HEK293T (cell line): ENCODE data around the gene MPZ.

Experiments
- CTCF ChIA-PET: fragments of 350-600 bp; formaldehyde crosslinking; extraction: SDS; loops from one replicate; lab custom pipeline; 2021; ENCODE audit warnings: antibody characterized with exemption, inconsistent platforms; lab: Yijun Ruan, JAX
- POLR2A ChIA-PET: fragments of 350-600 bp; formaldehyde crosslinking; extraction: SDS; loops from one replicate; lab custom pipeline; 2020; ENCODE audit warnings: antibody characterized with exemption, inconsistent platforms; lab: Yijun Ruan, JAX
- DNase-seq: peaks from one replicate; pipeline ENCODE4 v3.0.0; 2012; ENCODE audit warnings: mixed read lengths; ENCODE audit errors: extremely low spot score
- ARNT ChIP-seq: fragments of 450-650 bp; IDR thresholded peaks from 2 replicates; pipeline ENCODE4 v1.6.1; 2017; ENCODE audit warnings: mild to moderate bottlenecking
- BHLHE40 ChIP-seq: fragments of 450-650 bp; IDR thresholded peaks from 2 replicates; pipeline ENCODE4 v1.6.1; 2016; ENCODE audit warnings: mild to moderate bottlenecking, moderate library complexity, borderline replicate concordance
- CTBP1 ChIP-seq: fragments of 450-650 bp; IDR thresholded peaks from 2 replicates; pipeline ENCODE4 v1.6.1; 2016; ENCODE audit warnings: borderline replicate concordance
- ELF4 ChIP-seq: fragments of 450-650 bp; IDR thresholded peaks from 2 replicates; pipeline ENCODE4 v1.6.1; 2017; ENCODE audit warnings: antibody characterized with exemption
- FOXA1 ChIP-seq: fragments of 450-650 bp; IDR thresholded peaks from 2 replicates; pipeline ENCODE4 v1.6.1; 2016; ENCODE audit warnings: mild to moderate bottlenecking
- FOXK2 ChIP-seq: fragments of 450-650 bp; IDR thresholded peaks from 2 replicates; pipeline ENCODE4 v1.6.1; 2016; ENCODE audit warnings: mild to moderate bottlenecking
- FOXM1 ChIP-seq: fragments of 450-650 bp; IDR thresholded peaks from 2 replicates; pipeline ENCODE4 v1.6.1; 2017; ENCODE audit warnings: mild to moderate bottlenecking, borderline replicate concordance
- HDGF ChIP-seq: fragments of 450-650 bp; IDR thresholded peaks from 2 replicates; pipeline ENCODE4 v1.6.1; 2017; ENCODE audit warnings: antibody characterized with exemption, borderline replicate concordance
- L3MBTL2 ChIP-seq: fragments of 450-650 bp; conservative IDR thresholded peaks from 2 replicates; pipeline ENCODE4 v1.6.1; 2016; ENCODE audit warnings: mild to moderate bottlenecking
- LEF1 ChIP-seq: fragments of 450-650 bp; IDR thresholded peaks from 2 replicates; pipeline ENCODE4 v1.6.1; 2017; ENCODE audit warnings: mild to moderate bottlenecking, borderline replicate concordance
- NFRKB ChIP-seq: fragments of 450-650 bp; IDR thresholded peaks from 2 replicates; pipeline ENCODE4 v1.6.1; 2016; ENCODE audit warnings: mild to moderate bottlenecking, moderate library complexity
- SP1 ChIP-seq: fragments of 450-650 bp; IDR thresholded peaks from 2 replicates; pipeline ENCODE4 v1.6.1; 2017
- SUZ12 ChIP-seq: fragments of 450-650 bp; IDR thresholded peaks from 2 replicates; pipeline ENCODE4 v1.6.1; 2016; ENCODE audit warnings: mild to moderate bottlenecking
- TARDBP ChIP-seq: fragments of 450-650 bp; IDR thresholded peaks from 2 replicates; pipeline ENCODE4 v1.6.1; 2016
- ZNF384 ChIP-seq: fragments of 450-650 bp; IDR thresholded peaks from 2 replicates; pipeline ENCODE4 v1.6.1; 2016
- TF ChIP-seq, protein P1 (sequence below): fragments of 450-650 bp; IDR thresholded peaks from 2 replicates; pipeline ENCODE4 v1.6.1; 2016

The MPZ gene

DNA sequence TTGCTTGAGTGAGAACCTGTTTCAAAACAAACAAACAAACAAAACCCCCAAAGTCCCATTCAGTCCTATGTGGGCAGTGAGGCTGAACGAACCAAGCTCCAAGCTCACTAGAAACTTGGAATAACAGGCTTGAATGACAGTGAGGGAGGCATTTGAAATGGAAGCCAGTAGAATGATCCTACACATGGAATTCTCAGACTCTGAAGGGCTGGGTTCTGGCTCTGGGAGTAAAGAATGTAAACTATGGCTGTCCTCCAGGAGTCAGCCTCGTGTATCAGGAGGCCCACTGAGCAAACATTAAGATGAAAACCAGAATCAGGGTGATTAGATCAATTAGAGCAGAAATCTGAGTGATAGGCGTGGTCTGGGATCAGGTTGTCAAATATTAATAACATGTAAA, 36.4 kb downstream of the MPZ start:
- ChIA-PET POLR2A (interaction anchor here (1.5 kb wide), 1 partner anchor 40 kb away, joined by 3 read pairs; the partner anchor contains the start of gene SDHC), CTCF (interaction anchor here (1.1 kb wide), 2 partner anchors 25 to 47 kb away, joined by 3 to 4 read pairs; no protein-coding TSS in a partner anchor)
- TF ChIP-seq ZNF384 (no peak), SUZ12 (no peak), FOXM1 (no peak), L3MBTL2 (no peak), BHLHE40 (no peak), ARNT (no peak), SP1 (no peak), NFRKB (no peak), ELF4 (no peak), FOXK2 (no peak), FOXA1 (no peak)
- TF ChIP-seq, protein P1, sequence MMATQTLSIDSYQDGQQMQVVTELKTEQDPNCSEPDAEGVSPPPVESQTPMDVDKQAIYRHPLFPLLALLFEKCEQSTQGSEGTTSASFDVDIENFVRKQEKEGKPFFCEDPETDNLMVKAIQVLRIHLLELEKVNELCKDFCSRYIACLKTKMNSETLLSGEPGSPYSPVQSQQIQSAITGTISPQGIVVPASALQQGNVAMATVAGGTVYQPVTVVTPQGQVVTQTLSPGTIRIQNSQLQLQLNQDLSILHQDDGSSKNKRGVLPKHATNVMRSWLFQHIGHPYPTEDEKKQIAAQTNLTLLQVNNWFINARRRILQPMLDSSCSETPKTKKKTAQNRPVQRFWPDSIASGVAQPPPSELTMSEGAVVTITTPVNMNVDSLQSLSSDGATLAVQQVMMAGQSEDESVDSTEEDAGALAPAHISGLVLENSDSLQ: no peak
- no peak for DNase-seq

DNA sequence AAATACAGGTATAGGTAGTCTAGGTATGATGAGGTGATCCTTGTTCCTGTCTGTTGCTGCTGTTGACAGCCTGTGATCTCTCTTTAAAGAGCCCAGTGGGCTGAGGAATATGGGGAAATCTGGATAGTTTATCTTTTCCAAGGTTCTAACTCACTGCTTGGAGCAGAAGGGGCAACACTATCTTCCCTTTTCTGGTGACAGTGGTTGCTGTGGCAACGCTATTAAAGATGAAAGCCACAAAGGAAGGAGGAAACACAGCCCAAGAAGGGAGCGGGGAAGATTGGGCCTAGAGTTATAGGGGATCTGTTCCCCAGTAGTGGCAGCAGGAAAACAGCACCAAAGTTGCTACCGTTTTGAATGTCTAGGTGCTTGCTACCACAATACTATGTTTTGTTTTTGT, 42.4 kb downstream of the MPZ start:
- ChIA-PET CTCF (interaction anchor here (1.2 kb wide), 1 partner anchor 42 kb away, joined by 4 read pairs; the partner anchor contains the start of gene TOMM40L), POLR2A (no interaction called here)
- DNase-seq: no peak
- no peak for TF ChIP-seq FOXK2
- no peak for TF ChIP-seq SP1
- TF ChIP-seq BHLHE40: no peak
- no peak for TF ChIP-seq ELF4
- TF ChIP-seq ZNF384: no peak
- TF ChIP-seq SUZ12: no peak
- TF ChIP-seq NFRKB: no peak
- TF ChIP-seq LEF1: no peak
- TF ChIP-seq FOXM1: no peak
- TF ChIP-seq FOXA1: no peak
- no peak for TF ChIP-seq CTBP1
- TF ChIP-seq L3MBTL2: no peak
- TF ChIP-seq, protein P1: no peak
- no peak for TF ChIP-seq HDGF
- no peak for TF ChIP-seq TARDBP
- TF ChIP-seq ARNT: no peak

GRCh38 chr1:161266836-161267235, 42.9 kb downstream of the MPZ start:
- ChIA-PET CTCF (interaction anchor here (0.7 to 1.2 kb wide), 2 partner anchors 24 to 41 kb away, joined by 3 to 4 read pairs; partner anchors contain the start of gene TOMM40L), POLR2A (no interaction called here)
- DNase-seq: no peak
- no peak for TF ChIP-seq ARNT

DNA sequence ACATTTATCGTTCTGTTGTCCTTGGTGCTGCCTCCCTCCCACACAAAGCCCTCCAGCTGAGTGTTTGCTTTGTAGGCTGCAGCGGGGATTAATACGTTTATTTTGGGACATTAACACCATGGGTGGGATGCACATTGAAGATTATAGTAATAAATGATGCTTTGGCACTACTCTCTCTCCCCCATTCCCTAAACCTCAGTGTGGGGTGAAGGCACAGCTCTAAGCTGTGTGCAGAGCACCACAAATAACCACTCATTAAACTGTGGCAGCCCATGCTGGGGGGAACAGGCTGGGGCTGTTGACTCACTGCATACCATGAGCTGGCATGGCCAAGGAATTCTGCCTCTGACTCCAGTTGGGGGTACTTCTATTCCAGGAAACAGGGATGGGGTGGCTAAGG, 43.6 kb downstream of the MPZ start:
- DNase-seq: no peak
- CTCF ChIA-PET: interaction anchor here (0.7 to 1.2 kb wide), 3 partner anchors 25 to 116 kb away, joined by 3 to 4 read pairs (median 3); partner anchors contain the start of gene TOMM40L
- POLR2A ChIA-PET: no interaction called here
- TF ChIP-seq CTBP1: no peak
- no peak for TF ChIP-seq NFRKB
- no peak for TF ChIP-seq ZNF384
- TF ChIP-seq ELF4: no peak
- no peak for TF ChIP-seq L3MBTL2
- TF ChIP-seq, protein P1: no peak
- TF ChIP-seq FOXM1: no peak
- no peak for TF ChIP-seq ARNT

DNA sequence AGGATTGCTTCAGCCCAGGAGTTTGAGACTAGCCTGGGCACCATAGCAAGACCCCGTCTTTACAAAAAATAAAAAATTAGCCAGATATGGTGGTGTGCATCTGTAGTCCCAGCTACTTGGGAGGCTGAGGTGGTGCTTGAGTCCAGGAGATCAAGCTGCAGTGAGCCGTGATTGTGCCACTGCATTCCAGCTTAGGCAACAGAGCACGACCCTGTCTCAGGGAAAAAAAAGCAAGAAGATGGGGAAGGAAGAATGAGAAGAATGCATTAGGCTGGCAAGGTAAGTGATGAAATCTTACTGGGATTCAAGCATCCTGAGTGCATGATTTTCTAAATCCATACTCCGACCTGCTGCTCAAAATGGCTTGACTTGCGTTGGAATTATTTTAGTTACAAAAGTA, 44.5 kb downstream of the MPZ start:
- TF ChIP-seq FOXM1 (no peak), SP1 (no peak), TARDBP (no peak), FOXA1 (no peak), LEF1 (no peak), L3MBTL2 (no peak), SUZ12 (no peak), FOXK2 (no peak), CTBP1 (no peak), HDGF (no peak), ARNT (no peak), ELF4 (no peak), NFRKB (no peak), ZNF384 (no peak)
- TF ChIP-seq, protein P1: no peak
- CTCF ChIA-PET: interaction anchor here (1.2 kb wide), 1 partner anchor 117 kb away, joined by 3 read pairs; no protein-coding TSS in a partner anchor
- POLR2A ChIA-PET: no interaction called here
- no peak for DNase-seq
